ENCODE data around the gene NLRP3. TPM values are rescaled to one million over a fixed set of nuclear protein-coding genes. Genes with fewer than 3 reads are reported as not detected.

The NLRP3 gene
- total RNA-seq, 1 donor from 2014 or later: 0.22 TPM

DNA sequence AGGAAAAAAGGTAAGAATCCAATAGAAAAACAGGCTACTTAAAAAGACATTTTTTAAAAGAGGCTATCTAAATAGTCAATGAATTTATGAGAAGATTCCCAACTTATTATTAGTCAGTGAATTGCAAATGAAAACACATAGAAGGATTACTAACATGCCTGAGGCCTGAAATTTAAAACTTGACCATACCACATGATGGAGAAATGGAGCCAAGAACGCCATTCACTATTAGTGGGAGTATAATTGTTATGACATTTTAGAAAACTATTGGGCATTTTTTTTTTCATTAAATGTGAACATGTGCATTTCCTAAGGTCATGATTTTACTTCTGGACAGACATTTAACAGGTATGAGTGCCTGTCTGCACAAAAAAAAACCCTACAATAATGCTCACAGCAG, 66.8 kb downstream of the NLRP3 start:
- no peak for TF ChIP-seq CTCF (IDR thresholded peaks at IDR 0.05; ENCODE audit: unreplicated experiment)
- Mint-ChIP-seq H3K36me3 (no peaks in the 10 kb centered on the region), H3K4me1 (peaks cover 12% of the 10 kb centered on the region), H3K27ac (no peak overlapping the region), H3K9me3 (no peaks in the 10 kb centered on the region), H3K27me3 (ENCODE audit: low read depth) (peaks cover 5% of the 10 kb centered on the region), H3K4me3 (no peak overlapping the region)
- DNase-seq (ENCODE audit: low spot score in 2 of 2, unreplicated experiment in 2 of 2): no peak

GRCh38 chr1:247487057-247487456, 71.1 kb downstream of the NLRP3 start:
- H3K27ac Mint-ChIP-seq: no peak overlapping the region
- H3K36me3 Mint-ChIP-seq: no peaks in the 10 kb centered on the region
- no peaks in the 10 kb centered on the region for H3K9me3 Mint-ChIP-seq
- DNase-seq (ENCODE audit: low spot score in 2 of 2, unreplicated experiment in 2 of 2): no peak
- H3K4me3 Mint-ChIP-seq: no peak overlapping the region
- no peak for TF ChIP-seq CTCF (IDR thresholded peaks at IDR 0.05; ENCODE audit: unreplicated experiment)
- peaks cover 12% of the 10 kb centered on the region for H3K4me1 Mint-ChIP-seq
- H3K27me3 Mint-ChIP-seq (ENCODE audit: low read depth): peaks cover 36% of the 10 kb centered on the region

DNA sequence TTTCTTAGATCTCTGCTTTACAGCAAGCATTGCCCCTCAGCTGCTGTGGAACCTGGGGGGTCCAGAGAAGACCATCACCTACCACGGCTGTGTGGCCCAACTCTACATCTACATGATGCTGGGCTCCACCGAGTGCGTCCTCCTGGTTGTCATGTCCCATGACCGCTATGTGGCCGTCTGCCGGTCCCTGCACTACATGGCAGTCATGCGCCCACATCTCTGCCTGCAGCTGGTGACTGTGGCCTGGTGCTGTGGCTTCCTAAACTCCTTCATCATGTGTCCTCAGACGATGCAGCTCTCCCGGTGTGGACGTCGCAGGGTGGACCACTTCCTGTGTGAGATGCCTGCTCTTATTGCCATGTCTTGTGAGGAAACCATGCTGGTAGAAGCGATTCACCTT, 75.4 kb downstream of the NLRP3 start:
- Mint-ChIP-seq H3K36me3 (no peaks in the 10 kb centered on the region), H3K27me3 (ENCODE audit: low read depth) (peaks cover 51% of the 10 kb centered on the region), H3K4me1 (peaks cover 28% of the 10 kb centered on the region), H3K4me3 (no peak overlapping the region), H3K27ac (no peak overlapping the region), H3K9me3 (no peaks in the 10 kb centered on the region)
- DNase-seq (ENCODE audit: low spot score in 2 of 2, unreplicated experiment in 2 of 2): no peak
- no peak for TF ChIP-seq CTCF (IDR thresholded peaks at IDR 0.05; ENCODE audit: unreplicated experiment)

DNA sequence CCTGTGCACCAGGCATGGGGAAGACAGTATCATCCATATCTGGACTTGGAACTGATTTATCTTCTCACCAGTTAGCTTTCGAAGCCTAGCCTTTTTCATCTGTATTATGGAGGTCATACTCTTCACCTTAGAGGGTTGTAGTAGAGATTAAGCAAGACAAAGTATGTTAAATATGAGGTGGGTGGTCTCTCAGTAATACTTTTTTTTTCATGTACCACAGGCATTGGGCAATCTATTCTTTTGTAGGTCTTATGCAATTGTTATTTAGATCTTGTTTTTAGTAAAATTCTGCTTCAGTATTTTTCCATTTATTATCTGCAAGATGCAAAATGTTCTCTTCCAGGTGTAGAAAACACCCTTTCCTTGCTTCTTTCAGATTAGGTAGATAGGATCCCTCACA, 77.1 kb downstream of the NLRP3 start:
- DNase-seq (ENCODE audit: low spot score in 2 of 2, unreplicated experiment in 2 of 2): no peak
- Mint-ChIP-seq H3K9me3 (no peaks in the 10 kb centered on the region), H3K36me3 (no peaks in the 10 kb centered on the region), H3K4me3 (no peak overlapping the region), H3K27me3 (ENCODE audit: low read depth) (peaks cover 43% of the 10 kb centered on the region), H3K27ac (no peak overlapping the region), H3K4me1 (peaks cover 38% of the 10 kb centered on the region)
- no peak for TF ChIP-seq CTCF (IDR thresholded peaks at IDR 0.05; ENCODE audit: unreplicated experiment)

GRCh38 chr1:247494767-247495166, 78.8 kb downstream of the NLRP3 start:
- DNase-seq (ENCODE audit: low spot score in 2 of 2, unreplicated experiment in 2 of 2): no peak
- TF ChIP-seq CTCF (IDR thresholded peaks at IDR 0.05; ENCODE audit: unreplicated experiment): no peak
- Mint-ChIP-seq H3K36me3 (no peaks in the 10 kb centered on the region), H3K4me3 (no peak overlapping the region), H3K4me1 (peaks cover 38% of the 10 kb centered on the region), H3K27me3 (ENCODE audit: low read depth) (peaks cover 31% of the 10 kb centered on the region), H3K9me3 (no peaks in the 10 kb centered on the region), H3K27ac (no peak overlapping the region)

Measured in mesothelial cell of epicardium (in vitro differentiated cells).